ENCODE results near the gene MMS22L. TPM values are rescaled to one million over a fixed set of nuclear protein-coding genes. Genes with fewer than 3 reads are reported as not detected.

The MMS22L gene
- total RNA-seq, 1 donor from 2014 or later, result 8.8 TPM

DNA sequence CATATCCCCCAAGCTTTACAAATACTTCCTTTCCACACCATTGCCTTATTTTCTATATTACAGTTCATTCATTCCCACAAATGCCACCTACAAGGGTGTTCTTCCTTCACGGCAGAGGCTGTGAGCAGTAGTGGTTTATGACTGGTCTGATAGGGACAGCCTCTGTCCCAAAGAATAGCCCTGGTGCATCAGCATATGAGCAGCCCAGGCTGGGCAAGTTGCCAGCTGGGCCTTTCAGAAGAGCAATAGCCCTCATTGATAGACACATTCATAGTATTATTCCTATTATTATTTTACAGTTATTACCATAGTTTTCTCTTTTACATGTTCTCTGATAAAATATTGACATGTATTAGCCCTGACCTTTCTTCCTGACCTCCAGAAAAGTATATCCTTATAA is 149.9 kb downstream of the MMS22L start:
- Histone ChIP-seq H3K36me3 (no peaks in the 10 kb centered on the region), H3K9me3 (no peaks in the 10 kb centered on the region), H3K27ac (no peak overlapping the region), H3K4me1 (no peaks in the 10 kb centered on the region), H3K27me3 (ENCODE audit: low read depth) (no peaks in the 10 kb centered on the region), H3K4me3 (no peak overlapping the region)
- no peak for TF ChIP-seq CTCF (IDR thresholded peaks at IDR 0.05)
- intact Hi-C loops (cut with DNase I), result no loop called here
- ATAC-seq, result no peak
- DNase-seq, result no peak

GRCh38 chr6:97129106-97129505 is 153.9 kb downstream of the MMS22L start:
- no peaks in the 10 kb centered on the region for H3K9me3 ChIP-seq
- H3K4me3 ChIP-seq, result no peak overlapping the region
- no peaks in the 10 kb centered on the region for H3K4me1 ChIP-seq
- no peak for DNase-seq
- H3K36me3 ChIP-seq, result no peaks in the 10 kb centered on the region
- intact Hi-C loops (cut with DNase I), result no loop called here
- no peak for ATAC-seq
- H3K27ac ChIP-seq, result no peak overlapping the region
- no peaks in the 10 kb centered on the region for H3K27me3 ChIP-seq (ENCODE audit: low read depth)
- no peak for TF ChIP-seq CTCF (IDR thresholded peaks at IDR 0.05)

DNA sequence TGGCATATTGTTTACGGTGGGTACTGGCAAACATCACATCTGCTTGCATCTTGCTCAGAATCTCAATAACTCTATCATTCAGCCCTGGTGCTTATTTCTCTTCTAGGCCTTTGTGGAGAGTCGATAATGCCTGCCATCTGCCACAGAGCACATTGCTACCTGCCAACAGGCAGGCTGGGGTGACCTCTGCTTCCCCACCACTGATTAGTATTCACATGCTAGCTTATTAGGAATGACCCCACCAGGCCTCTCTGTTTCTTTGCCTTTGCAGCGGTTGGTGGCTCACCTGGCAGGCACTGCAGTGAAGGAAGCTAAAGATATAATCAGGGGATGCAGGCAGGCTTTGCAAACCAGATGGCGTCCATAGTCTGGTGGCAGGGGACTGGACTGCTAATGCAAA is 154.5 kb downstream of the MMS22L start:
- H3K27me3 ChIP-seq (ENCODE audit: low read depth), result no peaks in the 10 kb centered on the region
- H3K36me3 ChIP-seq, result no peaks in the 10 kb centered on the region
- no peak for DNase-seq
- intact Hi-C loops (cut with DNase I), result no loop called here
- H3K27ac ChIP-seq, result no peak overlapping the region
- H3K4me1 ChIP-seq, result no peaks in the 10 kb centered on the region
- no peak overlapping the region for H3K4me3 ChIP-seq
- H3K9me3 ChIP-seq, result no peaks in the 10 kb centered on the region
- ATAC-seq, result no peak
- no peak for TF ChIP-seq CTCF (IDR thresholded peaks at IDR 0.05)

- Histone ChIP-seq H3K36me3 (no peaks in the 10 kb centered on the region), H3K4me3 (no peak overlapping the region), H3K27ac (no peak overlapping the region), H3K9me3 (no peaks in the 10 kb centered on the region), H3K4me1 (no peaks in the 10 kb centered on the region), H3K27me3 (ENCODE audit: low read depth) (no peaks in the 10 kb centered on the region)
- intact Hi-C loops (cut with DNase I), result no loop called here
- no peak for TF ChIP-seq CTCF (IDR thresholded peaks at IDR 0.05)
- ATAC-seq (no peak), DNase-seq (no peak)
Observed at GRCh38 chr6:97123652-97124051, 159.4 kb downstream of the MMS22L start.

GRCh38 chr6:97123112-97123511 is 159.9 kb downstream of the MMS22L start:
- no peak for ATAC-seq
- Histone ChIP-seq H3K4me3 (no peak overlapping the region), H3K9me3 (no peaks in the 10 kb centered on the region), H3K36me3 (no peaks in the 10 kb centered on the region), H3K4me1 (no peaks in the 10 kb centered on the region), H3K27ac (no peak overlapping the region), H3K27me3 (ENCODE audit: low read depth) (no peaks in the 10 kb centered on the region)
- no peak for TF ChIP-seq CTCF (IDR thresholded peaks at IDR 0.05)
- DNase-seq, result no peak
- intact Hi-C loops (cut with DNase I), result no loop called here

DNA sequence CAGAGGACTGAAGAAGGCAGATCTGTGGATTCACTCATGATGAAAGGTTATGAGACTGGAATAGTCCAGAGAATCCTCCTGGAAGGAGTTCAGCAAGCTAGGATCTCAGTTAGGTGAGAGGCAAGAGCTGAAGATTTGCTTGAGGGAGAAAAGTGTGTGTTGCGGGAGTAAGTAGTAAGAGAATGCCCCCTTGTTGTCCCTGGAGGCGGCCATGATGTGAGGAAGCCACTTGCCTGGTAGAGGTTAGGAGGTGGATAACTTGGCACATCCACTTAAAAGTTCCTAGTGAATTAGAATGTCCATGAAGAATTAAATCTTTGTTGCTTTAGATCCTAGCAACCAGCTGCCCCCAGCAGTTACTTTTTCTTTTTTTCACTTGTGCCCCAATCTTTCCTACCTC is 162.5 kb downstream of the MMS22L start:
- H3K4me1 ChIP-seq, result no peaks in the 10 kb centered on the region
- H3K36me3 ChIP-seq, result no peaks in the 10 kb centered on the region
- H3K9me3 ChIP-seq, result no peaks in the 10 kb centered on the region
- intact Hi-C loops (cut with DNase I), result no loop called here
- no peak for ATAC-seq
- no peak for TF ChIP-seq CTCF (IDR thresholded peaks at IDR 0.05)
- H3K27ac ChIP-seq, result no peak overlapping the region
- no peak for DNase-seq
- no peaks in the 10 kb centered on the region for H3K27me3 ChIP-seq (ENCODE audit: low read depth)
- no peak overlapping the region for H3K4me3 ChIP-seq

All from lower lobe of right lung (tissue), 2 donors.